GM21529 (cell line): Measurements from ENCODE around the gene CD276.
"Not testable (repeated sequence)": the region's sequence is repeated elsewhere in the genome, so short reads cannot be mapped to it uniquely, and the experiment has no call there.

ENCODE experiments used
- ATAC-seq: cut with Tn5 transposase; IDR thresholded peaks from one replicate; pipeline ENCODE4 v1.9.1; 2021; ENCODE audit not compliant: unreplicated experiment

The CD276 gene

GRCh38 chr15:73709686-73710085 lies 25.5 kb downstream of the CD276 start:
- ATAC-seq: no peak

- ATAC-seq: no peak
Observed at GRCh38 chr15:73710321-73710720, 26.1 kb downstream of the CD276 start.

- no peak for ATAC-seq
Observed at GRCh38 chr15:73711526-73711925, 27.3 kb downstream of the CD276 start.

- ATAC-seq: no peak
Observed at GRCh38 chr15:73712107-73712506, 27.9 kb downstream of the CD276 start.

DNA sequence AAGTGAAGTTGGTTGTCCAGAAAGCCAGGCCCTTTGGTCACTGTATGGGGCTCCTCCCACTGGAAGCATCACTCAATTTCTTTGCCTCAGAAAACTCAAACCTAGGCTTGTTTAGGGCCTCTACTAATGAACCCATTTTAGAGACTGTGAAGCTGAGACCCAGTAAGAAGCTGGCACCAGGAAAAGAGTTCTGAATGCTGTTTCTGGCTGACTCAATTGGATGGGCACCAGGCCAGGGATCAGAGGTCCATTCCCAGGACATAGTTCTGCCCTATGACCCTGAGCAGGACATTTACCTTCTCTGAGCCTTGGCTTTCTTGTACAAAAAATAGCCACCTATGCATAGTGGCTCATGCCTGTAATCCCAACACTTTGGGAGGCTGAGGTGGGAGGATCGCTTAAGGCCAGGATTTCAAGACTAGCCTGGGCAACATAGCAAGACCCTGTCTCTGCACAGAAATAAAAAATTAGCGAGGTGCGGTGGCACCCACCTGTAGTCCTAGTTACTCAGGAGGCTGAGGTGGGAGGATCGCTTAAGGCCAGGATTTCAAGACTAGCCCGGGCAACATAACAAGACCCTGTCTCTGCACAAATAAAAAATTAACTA lies 30.6 kb downstream of the CD276 start:
- no peak for ATAC-seq

GRCh38 chr15:73715417-73715816 lies 31.2 kb downstream of the CD276 start:
- ATAC-seq: no peak

- no peak for ATAC-seq
Observed at GRCh38 chr15:73716417-73716816, 32.2 kb downstream of the CD276 start.

- no peak for ATAC-seq
Observed at GRCh38 chr15:73717206-73717605, 33.0 kb downstream of the CD276 start.

GRCh38 chr15:73717802-73718201 lies 33.6 kb downstream of the CD276 start:
- no peak for ATAC-seq

- no peak for ATAC-seq
Observed at GRCh38 chr15:73718694-73719093, 34.5 kb downstream of the CD276 start.

DNA sequence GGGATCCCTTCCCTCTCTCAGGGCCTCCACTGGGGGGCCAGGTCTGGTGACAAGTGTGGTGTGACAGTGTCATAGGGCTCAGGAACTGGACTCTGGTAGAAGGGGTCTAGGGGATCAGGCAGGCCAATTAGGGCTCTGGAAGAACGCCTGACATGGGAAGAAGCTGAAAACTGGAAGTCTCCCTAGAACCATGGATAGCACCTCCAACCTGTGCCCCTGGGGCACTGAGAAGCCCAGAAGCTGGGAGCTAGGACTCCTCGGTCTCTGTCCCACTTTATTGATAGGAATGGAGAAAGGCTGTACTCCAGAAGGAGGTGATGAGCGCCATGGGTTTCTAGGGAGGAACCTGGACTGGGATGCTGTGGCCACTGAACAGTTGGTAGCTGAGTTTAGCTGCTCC lies 38.2 kb downstream of the CD276 start:
- no peak for ATAC-seq

DNA sequence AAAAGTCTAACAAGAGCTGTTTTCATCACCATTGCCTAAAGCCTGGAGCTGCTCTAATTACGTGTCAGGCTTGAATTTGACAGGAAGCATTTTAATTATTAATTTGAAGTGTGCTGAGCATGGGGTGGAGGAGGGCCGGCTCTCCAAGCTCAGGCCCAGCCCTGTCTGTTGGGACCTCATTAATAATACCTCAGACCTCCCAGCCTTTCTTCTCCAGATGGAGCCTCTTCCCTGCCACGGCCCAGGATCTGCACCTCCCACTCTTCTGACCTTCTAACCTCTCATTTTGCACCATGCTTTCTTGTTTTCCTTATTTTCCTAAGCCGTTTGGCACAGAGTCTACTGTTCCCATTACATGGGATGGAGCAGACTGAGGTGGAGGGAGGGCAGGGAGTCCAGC lies 39.0 kb downstream of the CD276 start:
- ATAC-seq: no peak

DNA sequence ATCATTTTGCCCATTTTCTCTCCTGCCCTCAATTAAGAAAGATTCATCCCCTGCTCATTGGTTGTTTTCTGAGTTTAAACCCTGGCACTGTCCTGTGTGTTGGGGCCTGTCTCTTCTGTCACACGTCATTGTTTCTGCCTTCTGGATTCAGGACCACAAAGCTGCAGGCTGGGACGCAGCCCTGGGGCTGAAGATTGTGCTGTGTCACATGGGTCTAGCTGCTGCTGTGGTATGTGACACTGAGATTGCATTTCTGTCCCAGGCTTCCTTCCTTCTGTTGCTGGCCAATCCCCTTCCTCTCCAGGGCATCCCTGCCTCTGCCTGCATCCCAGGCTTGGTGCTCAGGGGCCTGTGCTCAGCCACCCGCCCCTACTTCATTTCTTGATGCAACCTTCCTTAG lies 40.0 kb downstream of the CD276 start:
- no peak for ATAC-seq

GRCh38 chr15:73727330-73727976 lies 43.3 kb downstream of the CD276 start:
- no peak for ATAC-seq

DNA sequence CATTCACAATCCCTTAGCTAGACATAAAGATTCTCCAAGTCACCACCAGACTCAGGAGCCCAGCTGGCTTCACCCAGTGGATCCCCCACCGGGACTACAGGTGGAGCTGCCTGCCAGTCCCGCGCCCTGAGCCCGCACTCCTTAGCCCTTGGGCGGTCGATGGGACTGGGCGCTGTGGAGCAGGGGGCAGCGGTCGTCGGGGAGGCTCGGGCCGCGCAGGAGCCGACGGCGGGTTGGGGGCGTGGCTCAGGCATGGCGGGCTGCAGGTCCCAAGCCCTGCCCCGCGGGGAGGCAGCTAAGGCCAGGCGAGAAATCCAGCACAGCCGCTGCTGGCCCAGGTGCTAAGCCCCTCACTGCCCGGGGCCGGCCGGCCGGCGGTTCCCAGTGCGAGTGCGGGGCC lies 47.9 kb downstream of the CD276 start:
- not testable (repeated sequence) for ATAC-seq

DNA sequence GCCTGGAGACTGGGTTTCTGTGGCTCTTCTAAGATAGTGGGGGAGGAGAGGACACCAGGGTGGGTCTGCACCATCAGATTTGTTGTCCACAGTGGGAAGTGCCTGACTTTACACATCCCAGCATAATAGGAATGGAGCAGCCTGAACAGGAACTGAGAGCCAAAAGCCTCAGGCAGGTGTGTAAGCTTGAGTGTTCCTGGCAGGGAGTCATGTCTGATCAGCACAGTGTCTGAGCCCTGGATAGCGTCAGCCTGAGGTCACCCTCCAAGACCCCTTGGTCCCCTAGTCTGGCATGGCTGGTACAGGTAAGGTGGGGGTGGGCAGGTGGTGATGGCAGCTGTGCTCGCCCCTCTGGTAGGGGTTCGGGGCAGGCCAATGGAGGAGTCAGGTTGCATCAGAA lies 48.7 kb downstream of the CD276 start:
- ATAC-seq: no peak

DNA sequence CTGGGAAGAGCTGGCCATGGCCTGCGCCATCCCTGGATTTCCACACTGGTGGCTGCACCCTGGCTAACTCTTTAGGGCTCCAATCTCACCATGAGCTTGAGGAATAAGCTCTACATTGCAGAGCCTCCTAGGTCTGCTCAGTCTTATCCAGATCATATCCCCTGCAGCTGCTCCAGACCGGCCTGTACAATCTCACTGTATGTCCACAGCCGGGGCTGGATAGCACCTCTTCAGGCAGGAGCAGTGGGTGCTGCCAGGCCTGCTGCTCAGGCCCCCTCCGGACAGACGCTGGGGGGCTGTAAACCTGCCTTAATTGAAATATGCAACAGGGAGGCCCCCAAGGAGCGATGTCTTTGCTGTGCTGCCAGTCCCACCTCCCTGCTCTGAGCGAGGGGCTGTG lies 53.4 kb downstream of the CD276 start:
- no peak for ATAC-seq

GRCh38 chr15:73740152-73741048 lies 56.2 kb downstream of the CD276 start:
- ATAC-seq: no peak

GRCh38 chr15:73741321-73741836 lies 57.2 kb downstream of the CD276 start:
- ATAC-seq: no peak

DNA sequence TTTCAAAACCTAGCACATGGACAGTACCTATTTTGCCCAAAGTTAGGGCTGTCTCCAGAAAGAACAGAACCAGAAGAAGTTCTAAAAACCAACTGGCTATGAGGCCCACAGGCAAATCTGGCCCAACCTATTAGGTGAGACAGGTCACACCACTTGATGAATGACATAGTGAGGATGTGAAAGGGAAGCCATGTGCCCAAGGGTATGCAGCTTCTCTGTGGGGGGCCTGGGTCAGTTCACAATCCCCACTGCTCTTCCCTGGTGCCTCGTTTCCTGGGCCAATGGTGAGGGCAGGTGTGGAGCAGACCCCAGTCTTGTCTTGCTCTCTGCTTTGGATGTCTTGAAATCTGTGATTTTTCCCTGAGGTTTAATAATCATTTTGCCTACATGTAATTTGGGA lies 60.1 kb downstream of the CD276 start:
- no peak for ATAC-seq

- no peak for ATAC-seq
Observed at GRCh38 chr15:73745073-73745472, 60.9 kb downstream of the CD276 start.

DNA sequence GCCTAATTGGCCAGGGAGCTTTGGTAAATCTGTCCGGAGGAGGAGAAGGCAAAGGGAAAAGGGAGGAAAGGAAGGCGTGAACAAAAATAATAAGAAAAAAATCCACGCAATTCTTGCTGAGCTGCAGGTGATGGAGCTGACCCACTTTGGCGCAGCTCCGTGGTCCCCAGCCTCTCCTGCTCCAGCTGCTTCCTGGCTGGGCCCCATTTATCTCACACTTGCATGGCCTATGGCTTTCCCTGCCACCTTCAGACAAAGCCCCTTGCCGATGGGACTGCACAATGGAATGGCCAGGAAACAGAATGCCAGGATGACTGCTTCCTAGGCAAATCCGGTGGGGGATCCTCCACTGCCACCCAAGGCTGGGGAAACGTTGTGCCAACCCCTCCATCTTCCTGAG lies 62.1 kb downstream of the CD276 start:
- no peak for ATAC-seq
